NCI-H1105 (cell line): ENCODE data around the gene RTKN.

Source experiments
- DNase-seq: peaks from one replicate; lab custom pipeline; 2025; lab: John Stamatoyannopoulos, UW

RTKN gene

DNA sequence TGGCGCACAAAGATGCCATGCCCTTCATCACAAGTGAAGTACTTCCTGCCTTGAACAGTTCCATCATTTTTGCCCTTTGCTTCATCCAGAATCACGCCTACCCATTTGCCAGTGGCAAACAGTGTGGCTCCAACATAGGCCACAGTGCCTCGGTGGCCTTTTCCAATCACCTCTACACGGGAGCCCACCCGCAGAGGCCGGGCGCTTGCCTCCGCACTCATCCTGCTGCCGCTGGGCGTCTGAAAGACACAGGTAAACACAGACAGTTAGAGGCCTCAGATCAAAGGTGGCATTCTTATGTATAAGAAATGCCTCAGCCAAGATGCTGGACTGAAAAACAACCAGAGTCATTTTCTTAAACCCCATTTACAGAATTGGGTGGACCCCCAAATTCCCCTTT, 63.7 kb downstream of the RTKN start:
- no peak for DNase-seq

DNA sequence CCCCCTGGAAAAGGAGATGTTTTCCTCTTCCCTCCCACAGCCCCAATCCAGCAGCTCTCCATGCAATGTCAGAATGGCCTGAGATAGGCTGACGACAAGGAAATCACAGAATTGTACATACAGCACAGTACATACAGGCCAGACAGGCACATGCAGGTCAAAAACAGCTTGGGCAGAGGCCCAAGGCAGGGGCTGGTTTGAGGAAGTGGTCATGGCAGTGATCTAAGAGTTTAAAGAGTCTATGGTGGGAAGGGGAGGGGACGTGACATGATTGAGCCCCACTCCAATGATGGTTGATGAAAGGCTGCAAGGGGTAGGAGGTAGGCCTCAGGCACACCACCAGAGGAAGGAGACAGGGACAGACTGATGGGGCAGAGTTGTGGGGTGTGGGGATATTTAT, 65.9 kb downstream of the RTKN start:
- DNase-seq: no peak
